ENCODE results near the gene URI1. TPM values are rescaled to one million over a fixed set of nuclear protein-coding genes. Genes with fewer than 3 reads are reported as not detected.
"Not testable (repeated sequence)": the region's sequence is repeated elsewhere in the genome, so short reads cannot be mapped to it uniquely, and the experiment has no call there.

The URI1 gene
- total RNA-seq, 2 donors from 2014 or later: 63.6 to 74.6 TPM

GRCh38 chr19:29966142-29966541, 24.1 kb downstream of the URI1 start:
- not testable (repeated sequence) for H3K36me3 Mint-ChIP-seq (ENCODE audit: insufficient read depth in 2 of 2); DNase-seq; H3K4me3 Mint-ChIP-seq; H3K27ac Mint-ChIP-seq; H3K9me3 Mint-ChIP-seq; H3K27me3 Mint-ChIP-seq (ENCODE audit: low read depth)
- peak in 1 of 2 donors; percentile 35 for ATAC-seq (replicated peaks in 1 of 2)
- H3K4me1 Mint-ChIP-seq (ENCODE audit: low read depth): peaks cover 82% of the 10 kb centered on the region

- no peaks in the 10 kb centered on the region for H3K9me3 Mint-ChIP-seq
- peak overlapping the region; percentile 52 for H3K27ac Mint-ChIP-seq
- peak in 1 of 2 donors; percentile 36 for ATAC-seq (replicated peaks in 1 of 2)
- H3K27me3 Mint-ChIP-seq (ENCODE audit: low read depth): no peaks in the 10 kb centered on the region
- no peaks in the 10 kb centered on the region for H3K36me3 Mint-ChIP-seq (ENCODE audit: insufficient read depth in 2 of 2)
- DNase-seq: no peak
- H3K4me3 Mint-ChIP-seq: peak overlapping the region in 1 of 2 donors; percentile 3
- peaks cover 79% of the 10 kb centered on the region for H3K4me1 Mint-ChIP-seq (ENCODE audit: low read depth)
Observed at GRCh38 chr19:29966588-29967249, 24.7 kb downstream of the URI1 start.

- DNase-seq (no peak), ATAC-seq (replicated peaks in 1 of 2) (no peak)
- H3K4me3 Mint-ChIP-seq: no peak overlapping the region
- peak overlapping the region; percentile 46 for H3K27ac Mint-ChIP-seq
- peaks cover 71% of the 10 kb centered on the region for H3K4me1 Mint-ChIP-seq (ENCODE audit: low read depth)
- H3K9me3 Mint-ChIP-seq: no peaks in the 10 kb centered on the region
- no peaks in the 10 kb centered on the region for H3K27me3 Mint-ChIP-seq (ENCODE audit: low read depth)
- H3K36me3 Mint-ChIP-seq (ENCODE audit: insufficient read depth in 2 of 2): no peaks in the 10 kb centered on the region
Observed at GRCh38 chr19:29967623-29968022, 25.6 kb downstream of the URI1 start.

GRCh38 chr19:29969891-29970290, 27.9 kb downstream of the URI1 start:
- ATAC-seq (replicated peaks in 1 of 2) (no peak), DNase-seq (no peak)
- Mint-ChIP-seq H3K4me1 (ENCODE audit: low read depth) (peaks cover 55% of the 10 kb centered on the region), H3K27ac (peak overlapping the region; percentile 8), H3K4me3 (peak overlapping the region in 1 of 2 donors; percentile 0), H3K27me3 (ENCODE audit: low read depth) (no peaks in the 10 kb centered on the region), H3K9me3 (no peaks in the 10 kb centered on the region), H3K36me3 (ENCODE audit: insufficient read depth in 2 of 2) (no peaks in the 10 kb centered on the region)

- no peak for ATAC-seq (replicated peaks in 1 of 2)
- no peaks in the 10 kb centered on the region for H3K36me3 Mint-ChIP-seq (ENCODE audit: insufficient read depth in 2 of 2)
- H3K4me1 Mint-ChIP-seq (ENCODE audit: low read depth): peaks cover 50% of the 10 kb centered on the region
Observed at GRCh38 chr19:29971002-29971401, 29.0 kb downstream of the URI1 start.

GRCh38 chr19:29971648-29972047, 29.6 kb downstream of the URI1 start:
- no peak for DNase-seq
- Mint-ChIP-seq H3K27ac (no peak overlapping the region), H3K4me1 (ENCODE audit: low read depth) (peaks cover 50% of the 10 kb centered on the region), H3K9me3 (no peaks in the 10 kb centered on the region), H3K36me3 (ENCODE audit: insufficient read depth in 2 of 2) (no peaks in the 10 kb centered on the region), H3K4me3 (no peak overlapping the region), H3K27me3 (ENCODE audit: low read depth) (no peaks in the 10 kb centered on the region)
- no peak for ATAC-seq (replicated peaks in 1 of 2)

More at GRCh38 chr19:29971002-29971401, 29.0 kb downstream of the URI1 start:
- no peak for DNase-seq
- H3K27ac Mint-ChIP-seq: no peak overlapping the region
- no peak overlapping the region for H3K4me3 Mint-ChIP-seq
- H3K27me3 Mint-ChIP-seq (ENCODE audit: low read depth): no peaks in the 10 kb centered on the region
- H3K9me3 Mint-ChIP-seq: no peaks in the 10 kb centered on the region

- no peak for ATAC-seq (replicated peaks in 1 of 2)
- Mint-ChIP-seq H3K4me1 (ENCODE audit: low read depth) (peaks cover 46% of the 10 kb centered on the region), H3K4me3 (no peak overlapping the region), H3K27ac (peak overlapping the region; percentile 20), H3K36me3 (ENCODE audit: insufficient read depth in 2 of 2) (no peaks in the 10 kb centered on the region), H3K27me3 (ENCODE audit: low read depth) (no peaks in the 10 kb centered on the region), H3K9me3 (no peaks in the 10 kb centered on the region)
- no peak for DNase-seq
Observed at GRCh38 chr19:29974701-29975100, 32.7 kb downstream of the URI1 start.

- ATAC-seq (replicated peaks in 1 of 2) (no peak), DNase-seq (no peak)
- Mint-ChIP-seq H3K27me3 (ENCODE audit: low read depth) (no peaks in the 10 kb centered on the region), H3K27ac (no peak overlapping the region), H3K4me3 (no peak overlapping the region), H3K4me1 (ENCODE audit: low read depth) (peaks cover 44% of the 10 kb centered on the region), H3K36me3 (ENCODE audit: insufficient read depth in 2 of 2) (no peaks in the 10 kb centered on the region), H3K9me3 (no peaks in the 10 kb centered on the region)
Observed at GRCh38 chr19:29976151-29976943, 34.3 kb downstream of the URI1 start.

- peak overlapping the region; percentile 70 for H3K27ac Mint-ChIP-seq
- no peak for ATAC-seq (replicated peaks in 1 of 2)
- no peaks in the 10 kb centered on the region for H3K36me3 Mint-ChIP-seq (ENCODE audit: insufficient read depth in 2 of 2)
- H3K4me1 Mint-ChIP-seq (ENCODE audit: low read depth): peaks cover 53% of the 10 kb centered on the region
- H3K9me3 Mint-ChIP-seq: no peaks in the 10 kb centered on the region
- no peaks in the 10 kb centered on the region for H3K27me3 Mint-ChIP-seq (ENCODE audit: low read depth)
- no peak for DNase-seq
- peak overlapping the region; percentile 50 to 59 for H3K4me3 Mint-ChIP-seq
Observed at GRCh38 chr19:29978080-29978479, 36.0 kb downstream of the URI1 start.

GRCh38 chr19:29983568-29983967, 41.5 kb downstream of the URI1 start:
- Mint-ChIP-seq H3K27me3 (ENCODE audit: low read depth) (no peaks in the 10 kb centered on the region), H3K4me1 (ENCODE audit: low read depth) (peaks cover 26% of the 10 kb centered on the region), H3K4me3 (no peak overlapping the region), H3K9me3 (no peaks in the 10 kb centered on the region), H3K27ac (no peak overlapping the region), H3K36me3 (ENCODE audit: insufficient read depth in 2 of 2) (peaks cover 6 to 7% of the 10 kb centered on the region in 2 donors)
- ATAC-seq (replicated peaks in 1 of 2) (no peak), DNase-seq (no peak)

- no peaks in the 10 kb centered on the region for H3K27me3 Mint-ChIP-seq (ENCODE audit: low read depth)
- peaks cover 7 to 17% of the 10 kb centered on the region in 2 donors for H3K36me3 Mint-ChIP-seq (ENCODE audit: insufficient read depth in 2 of 2)
- peaks cover 26% of the 10 kb centered on the region for H3K4me1 Mint-ChIP-seq (ENCODE audit: low read depth)
- no peak overlapping the region for H3K27ac Mint-ChIP-seq
- H3K4me3 Mint-ChIP-seq: no peak overlapping the region
- DNase-seq: no peak
- no peak for ATAC-seq (replicated peaks in 1 of 2)
- H3K9me3 Mint-ChIP-seq: no peaks in the 10 kb centered on the region
Observed at GRCh38 chr19:29985196-29985595, 43.2 kb downstream of the URI1 start.

GRCh38 chr19:29988351-29988750, 46.3 kb downstream of the URI1 start:
- no peak for DNase-seq
- H3K27me3 Mint-ChIP-seq (ENCODE audit: low read depth): no peaks in the 10 kb centered on the region
- no peak for ATAC-seq (replicated peaks in 1 of 2)
- H3K36me3 Mint-ChIP-seq (ENCODE audit: insufficient read depth in 2 of 2): peaks cover 13 to 43% of the 10 kb centered on the region in 2 donors
- no peak overlapping the region for H3K4me3 Mint-ChIP-seq
- H3K27ac Mint-ChIP-seq: no peak overlapping the region
- peaks cover 9% of the 10 kb centered on the region for H3K4me1 Mint-ChIP-seq (ENCODE audit: low read depth)
- peaks cover 0 to 7% of the 10 kb centered on the region in 2 donors for H3K9me3 Mint-ChIP-seq

- ATAC-seq (replicated peaks in 1 of 2): no peak
- peaks cover 25 to 67% of the 10 kb centered on the region in 2 donors for H3K36me3 Mint-ChIP-seq (ENCODE audit: insufficient read depth in 2 of 2)
- H3K4me1 Mint-ChIP-seq (ENCODE audit: low read depth): peaks cover 20% of the 10 kb centered on the region
- peaks cover 4 to 13% of the 10 kb centered on the region in 2 donors for H3K9me3 Mint-ChIP-seq
- DNase-seq: no peak
- no peak overlapping the region for H3K27ac Mint-ChIP-seq
- no peak overlapping the region for H3K4me3 Mint-ChIP-seq
- H3K27me3 Mint-ChIP-seq (ENCODE audit: low read depth): no peaks in the 10 kb centered on the region
Observed at GRCh38 chr19:29992233-29992867, 50.3 kb downstream of the URI1 start.

Measured in activated T-cell treated with anti-CD3 and anti-CD28 coated beads, Interleukin-2, amount 50 U/mL, for 72 hours (primary cell).